T-helper 9 cell (primary cell): ENCODE data around the gene NFIA.

ENCODE experiments used
- DNase-seq: peaks from one replicate; pipeline ENCODE4 v3.0.0-alpha.2; 2020

NFIA gene

GRCh38 chr1:61406467-61406866, 324.1 kb downstream of the NFIA start:
- DNase-seq, result no peak

DNA sequence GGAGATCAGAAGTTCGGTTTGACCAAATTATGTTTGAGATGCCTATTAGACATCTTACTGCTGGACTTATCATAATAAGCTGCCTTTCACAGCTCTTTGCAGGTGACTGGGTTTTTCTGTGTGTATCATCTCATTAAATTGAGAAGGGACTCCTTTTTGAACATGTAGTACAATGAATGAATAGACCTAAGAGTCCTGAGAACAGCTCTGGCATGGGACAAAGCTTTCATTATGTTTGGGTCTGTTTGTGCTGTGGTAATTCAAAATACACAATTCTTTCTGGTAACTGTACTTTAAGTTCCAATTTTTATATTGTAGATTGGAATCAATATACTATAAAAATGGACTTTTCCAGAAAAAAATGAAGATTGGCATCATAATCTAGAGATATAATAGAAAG, 330.2 kb downstream of the NFIA start:
- no peak for DNase-seq

GRCh38 chr1:61419196-61419595, 336.8 kb downstream of the NFIA start:
- no peak for DNase-seq

GRCh38 chr1:61419657-61420056, 337.3 kb downstream of the NFIA start:
- DNase-seq, result no peak

- DNase-seq, result no peak
Measured at GRCh38 chr1:61420243-61420642, 337.9 kb downstream of the NFIA start.

- no peak for DNase-seq
Measured at GRCh38 chr1:61420909-61421835, 338.8 kb downstream of the NFIA start.

GRCh38 chr1:61423643-61424042, 341.3 kb downstream of the NFIA start:
- DNase-seq, result no peak

DNA sequence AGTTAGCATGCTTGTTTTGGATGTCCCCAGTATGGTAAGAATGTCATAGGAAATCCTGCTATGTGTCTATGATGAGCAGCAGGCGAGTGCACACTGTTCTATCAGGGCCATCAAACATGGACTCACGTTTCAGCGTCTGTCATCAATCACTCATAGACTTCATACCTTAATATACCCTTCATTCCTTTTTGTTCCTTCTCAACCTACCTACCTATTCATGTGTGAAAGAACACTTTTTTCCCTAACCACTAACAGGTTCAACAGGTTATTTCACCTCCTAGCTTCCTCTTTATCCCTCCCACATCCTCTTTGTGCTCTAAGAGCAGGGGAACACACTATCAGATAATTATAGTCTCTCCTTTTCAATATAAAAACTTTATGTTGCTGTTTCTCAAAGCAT, 342.0 kb downstream of the NFIA start:
- DNase-seq, result no peak

DNA sequence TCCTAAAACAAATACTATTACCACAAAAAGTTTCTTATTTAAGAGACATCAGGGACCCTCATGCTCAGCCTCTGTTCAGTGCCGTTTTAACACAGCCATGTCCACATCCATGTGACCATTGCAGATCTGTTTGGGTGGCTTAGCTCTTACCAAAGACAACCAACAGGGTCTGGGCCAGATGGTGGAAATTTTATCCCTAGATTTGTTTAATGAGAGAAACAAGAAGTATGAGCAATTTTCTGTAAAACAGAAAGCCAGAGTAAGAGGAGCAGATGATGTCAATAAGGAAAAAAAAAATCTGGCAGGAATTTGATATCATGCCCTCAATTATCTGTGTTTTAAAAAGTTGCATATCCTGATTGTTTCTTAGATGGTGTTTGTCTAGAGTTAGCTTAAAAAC, 342.7 kb downstream of the NFIA start:
- DNase-seq, result no peak

- no peak for DNase-seq
Measured at GRCh38 chr1:61426254-61426653, 343.9 kb downstream of the NFIA start.

GRCh38 chr1:61426885-61427284, 344.5 kb downstream of the NFIA start:
- no peak for DNase-seq

DNA sequence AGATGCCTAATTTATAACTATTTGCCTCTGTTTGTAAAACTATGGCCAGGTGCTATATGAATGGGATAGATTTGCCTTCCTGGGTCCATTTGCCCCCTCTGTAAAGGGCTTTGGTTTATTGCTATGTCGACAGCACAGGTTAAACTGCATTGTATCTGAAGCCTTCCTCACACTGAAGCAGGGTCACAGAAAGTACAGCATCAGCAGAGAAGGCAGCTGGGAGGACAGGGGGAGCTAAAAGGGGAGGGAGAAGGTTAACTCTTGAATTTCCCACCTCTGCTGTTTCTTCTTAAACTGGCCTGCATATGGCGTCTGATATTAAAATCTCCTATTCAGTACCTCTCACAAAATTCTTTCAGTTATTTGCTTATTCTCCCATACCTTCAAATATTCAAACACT, 345.1 kb downstream of the NFIA start:
- DNase-seq, result no peak

- no peak for DNase-seq
Measured at GRCh38 chr1:61428146-61428545, 345.8 kb downstream of the NFIA start.

GRCh38 chr1:61432616-61433388, 350.4 kb downstream of the NFIA start:
- DNase-seq, result no peak

GRCh38 chr1:61433646-61434045, 351.3 kb downstream of the NFIA start:
- no peak for DNase-seq

GRCh38 chr1:61434276-61434675, 351.9 kb downstream of the NFIA start:
- no peak for DNase-seq

DNA sequence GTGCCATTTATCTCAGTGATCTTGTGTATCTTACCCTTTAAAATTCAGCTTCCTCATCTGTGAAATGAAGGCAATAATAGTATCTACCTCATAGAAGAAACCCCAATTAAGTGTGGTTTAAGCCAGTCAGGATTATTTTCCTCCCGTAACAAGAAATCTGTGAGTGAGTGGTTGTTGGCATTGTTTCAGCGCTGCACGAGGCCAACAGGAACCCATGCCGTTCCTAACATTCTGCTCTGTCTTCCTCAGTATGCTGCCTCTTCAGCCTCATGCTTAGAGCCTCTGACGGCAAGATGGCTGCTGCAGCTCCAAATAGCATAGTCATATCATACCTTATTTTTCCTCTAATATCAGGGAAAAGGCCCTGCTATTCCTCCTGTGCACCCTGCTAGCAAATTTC, 352.9 kb downstream of the NFIA start:
- DNase-seq, result no peak

GRCh38 chr1:61436016-61436415, 353.7 kb downstream of the NFIA start:
- no peak for DNase-seq

DNA sequence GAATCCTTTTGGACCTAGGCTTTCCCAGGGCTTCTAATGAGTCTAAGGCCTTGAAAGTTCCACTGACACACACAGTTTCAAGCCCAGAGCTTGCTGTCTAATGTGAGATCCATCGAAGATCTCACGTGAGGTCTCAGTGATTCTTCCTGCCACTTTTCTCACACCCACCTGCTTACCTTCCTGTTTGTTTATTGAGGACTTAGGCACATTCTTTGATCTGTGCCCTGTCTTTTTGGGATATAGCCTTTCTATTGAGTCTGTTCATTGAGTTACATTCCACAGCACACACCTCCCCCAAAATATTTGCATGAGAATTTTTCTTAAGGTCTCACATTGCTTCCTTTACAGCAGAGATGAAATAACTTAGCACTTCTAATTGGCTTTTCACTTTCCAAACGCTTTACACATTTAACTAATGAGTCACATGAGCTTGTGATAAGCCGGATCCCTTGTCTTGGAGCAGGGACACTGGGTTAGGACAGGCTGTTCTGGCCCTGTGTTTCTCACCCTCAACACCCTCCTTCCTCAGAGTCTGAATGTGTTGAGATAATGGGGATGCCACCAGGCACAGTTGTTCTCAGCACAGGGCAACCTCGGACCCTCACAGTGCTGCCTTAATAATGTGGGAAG, 354.2 kb downstream of the NFIA start:
- no peak for DNase-seq

DNA sequence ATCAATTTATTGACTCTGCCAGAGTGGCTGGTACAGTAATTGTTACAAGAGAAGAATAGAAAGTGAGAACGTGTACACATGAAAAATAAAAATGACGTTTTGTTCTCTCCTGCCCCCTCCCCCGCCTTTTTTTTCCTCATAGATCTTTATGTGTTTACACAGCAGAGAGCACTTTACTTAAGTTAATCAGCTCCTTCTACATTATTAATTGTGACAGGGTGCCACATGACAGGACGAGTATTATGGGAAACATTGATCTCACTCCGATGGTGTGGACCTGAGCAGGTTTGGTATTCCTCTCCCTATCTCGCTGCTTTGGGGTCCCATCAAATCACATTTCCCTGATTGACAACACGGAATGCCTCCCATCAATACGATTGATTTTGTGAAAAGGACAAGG, 356.9 kb downstream of the NFIA start:
- DNase-seq, result no peak

GRCh38 chr1:61441723-61442262, 359.4 kb downstream of the NFIA start:
- DNase-seq, result no peak

DNA sequence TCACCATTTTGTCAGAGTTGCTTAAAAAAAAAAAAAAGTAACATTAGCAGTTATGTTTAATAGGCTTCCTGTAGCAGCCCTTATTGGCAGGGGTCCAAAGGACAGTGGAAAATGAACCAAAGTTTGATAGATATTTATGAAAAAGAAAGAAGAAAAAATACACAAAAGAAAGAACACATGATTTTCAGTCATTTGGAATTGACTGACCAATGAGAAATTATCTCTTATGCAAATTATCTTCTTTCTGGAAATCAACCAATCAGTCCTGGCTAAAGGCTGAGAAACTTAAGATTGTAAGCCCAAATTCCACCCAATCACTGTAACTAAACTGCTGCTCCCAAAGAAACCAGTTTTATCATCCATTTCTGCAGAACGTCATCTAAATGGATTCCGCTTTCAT, 360.2 kb downstream of the NFIA start:
- no peak for DNase-seq

GRCh38 chr1:61444288-61444687, 361.9 kb downstream of the NFIA start:
- no peak for DNase-seq
